Ovary (tissue), 3 donors: ENCODE results near the gene WBP2.

ENCODE experiments used
- EP300 ChIP-seq: sonication (generic); formaldehyde crosslinking; IDR thresholded peaks from one replicate; pipeline ENCODE4 v1.6.1; 2017; ENCODE audit warnings: antibody characterized with exemption
- POLR2A ChIP-seq: fragments of 450-650 bp; IDR thresholded peaks from one replicate; pipeline ENCODE4 v1.6.1; 2017; ENCODE audit warnings: antibody characterized with exemption, mild to moderate bottlenecking, moderate library complexity
- TF ChIP-seq, protein P1 (sequence below), 3 donors: fragments of 450-650 bp in 2 of 3; fragments of 200-600 bp in 1 of 3; IDR thresholded peaks; one replicate each; pipeline versions ENCODE4 v1.5.1 to v1.8.0; 2016 to 2022; ENCODE audit warnings: antibody characterized with exemption in 3 of 3, mild to moderate bottlenecking in 1 of 3
- donor health status: DM: no; HTN: no; CAD: no.

GRCh38 chr17:75845933-75846691 is 9.0 kb downstream of the WBP2 start:
- TF ChIP-seq, protein P1, sequence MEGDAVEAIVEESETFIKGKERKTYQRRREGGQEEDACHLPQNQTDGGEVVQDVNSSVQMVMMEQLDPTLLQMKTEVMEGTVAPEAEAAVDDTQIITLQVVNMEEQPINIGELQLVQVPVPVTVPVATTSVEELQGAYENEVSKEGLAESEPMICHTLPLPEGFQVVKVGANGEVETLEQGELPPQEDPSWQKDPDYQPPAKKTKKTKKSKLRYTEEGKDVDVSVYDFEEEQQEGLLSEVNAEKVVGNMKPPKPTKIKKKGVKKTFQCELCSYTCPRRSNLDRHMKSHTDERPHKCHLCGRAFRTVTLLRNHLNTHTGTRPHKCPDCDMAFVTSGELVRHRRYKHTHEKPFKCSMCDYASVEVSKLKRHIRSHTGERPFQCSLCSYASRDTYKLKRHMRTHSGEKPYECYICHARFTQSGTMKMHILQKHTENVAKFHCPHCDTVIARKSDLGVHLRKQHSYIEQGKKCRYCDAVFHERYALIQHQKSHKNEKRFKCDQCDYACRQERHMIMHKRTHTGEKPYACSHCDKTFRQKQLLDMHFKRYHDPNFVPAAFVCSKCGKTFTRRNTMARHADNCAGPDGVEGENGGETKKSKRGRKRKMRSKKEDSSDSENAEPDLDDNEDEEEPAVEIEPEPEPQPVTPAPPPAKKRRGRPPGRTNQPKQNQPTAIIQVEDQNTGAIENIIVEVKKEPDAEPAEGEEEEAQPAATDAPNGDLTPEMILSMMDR (IDR thresholded peaks at IDR 0.05), result no peak
- TF ChIP-seq EP300 (no peak), POLR2A (no peak)
